WTC11 (cell line): ENCODE data around the gene LRRC61.

ENCODE experiments used
- AFF4 ChIP-seq: sonication (generic); formaldehyde crosslinking; IDR thresholded peaks from 2 replicates; pipeline ENCODE4 v1.8.1; 2023; ENCODE audit warnings: mild to moderate bottlenecking, missing genetic modification reagents, borderline replicate concordance
- ETV6 ChIP-seq: sonication (generic); formaldehyde crosslinking; IDR thresholded peaks from 2 replicates; pipeline ENCODE4 v1.8.1; 2022; ENCODE audit warnings: mild to moderate bottlenecking, missing genetic modification reagents
- HMGA2 ChIP-seq: fragments of 250-450 bp; sonication (Bioruptor Pico); IDR thresholded peaks from 2 replicates; pipeline ENCODE4 v1.4.0; 2021; ENCODE audit warnings: mild to moderate bottlenecking, moderate library complexity
- KAT7 ChIP-seq: sonication (generic); formaldehyde crosslinking; IDR thresholded peaks from 2 replicates; pipeline ENCODE4 v1.8.1; 2023; ENCODE audit warnings: missing genetic modification reagents, mild to moderate bottlenecking, borderline replicate concordance
- MYBL2 ChIP-seq: sonication (generic); formaldehyde crosslinking; IDR thresholded peaks from 2 replicates; pipeline ENCODE4 v1.8.1; 2023; ENCODE audit warnings: mild to moderate bottlenecking, moderate library complexity, missing genetic modification reagents
- NR2C2 ChIP-seq: sonication (generic); formaldehyde crosslinking; IDR thresholded peaks from 2 replicates; pipeline ENCODE4 v1.8.0; 2022; ENCODE audit warnings: mild to moderate bottlenecking, missing genetic modification reagents
- RELA ChIP-seq: sonication (generic); formaldehyde crosslinking; IDR thresholded peaks from 2 replicates; pipeline ENCODE4 v1.8.1; 2022; ENCODE audit warnings: missing genetic modification reagents, mild to moderate bottlenecking, borderline replicate concordance
- TEAD4 ChIP-seq: sonication (generic); formaldehyde crosslinking; IDR thresholded peaks from 2 replicates; pipeline ENCODE4 v1.8.0; 2022; ENCODE audit warnings: mild to moderate bottlenecking, missing genetic modification reagents
- TF ChIP-seq, protein P1 (sequence below): fragments of 200-600 bp; IDR thresholded peaks from 2 replicates; pipeline ENCODE4 v1.8.0; 2022; ENCODE audit warnings: antibody characterized with exemption

- TF ChIP-seq, protein P1, sequence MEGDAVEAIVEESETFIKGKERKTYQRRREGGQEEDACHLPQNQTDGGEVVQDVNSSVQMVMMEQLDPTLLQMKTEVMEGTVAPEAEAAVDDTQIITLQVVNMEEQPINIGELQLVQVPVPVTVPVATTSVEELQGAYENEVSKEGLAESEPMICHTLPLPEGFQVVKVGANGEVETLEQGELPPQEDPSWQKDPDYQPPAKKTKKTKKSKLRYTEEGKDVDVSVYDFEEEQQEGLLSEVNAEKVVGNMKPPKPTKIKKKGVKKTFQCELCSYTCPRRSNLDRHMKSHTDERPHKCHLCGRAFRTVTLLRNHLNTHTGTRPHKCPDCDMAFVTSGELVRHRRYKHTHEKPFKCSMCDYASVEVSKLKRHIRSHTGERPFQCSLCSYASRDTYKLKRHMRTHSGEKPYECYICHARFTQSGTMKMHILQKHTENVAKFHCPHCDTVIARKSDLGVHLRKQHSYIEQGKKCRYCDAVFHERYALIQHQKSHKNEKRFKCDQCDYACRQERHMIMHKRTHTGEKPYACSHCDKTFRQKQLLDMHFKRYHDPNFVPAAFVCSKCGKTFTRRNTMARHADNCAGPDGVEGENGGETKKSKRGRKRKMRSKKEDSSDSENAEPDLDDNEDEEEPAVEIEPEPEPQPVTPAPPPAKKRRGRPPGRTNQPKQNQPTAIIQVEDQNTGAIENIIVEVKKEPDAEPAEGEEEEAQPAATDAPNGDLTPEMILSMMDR = no peak
- TF ChIP-seq HMGA2 (CRISPR knock-in tag) = no peak
- no peak for TF ChIP-seq RELA (CRISPR knock-in tag)
- no peak for TF ChIP-seq AFF4
- no peak; the same call in 1 of the 2 replicates for TF ChIP-seq MYBL2 (CRISPR knock-in tag)
- TF ChIP-seq TEAD4 (CRISPR knock-in tag) = no peak
- TF ChIP-seq NR2C2 (CRISPR knock-in tag) = no peak
- TF ChIP-seq ETV6 = no peak; the same call in 1 of the 2 replicates
- TF ChIP-seq KAT7 (CRISPR knock-in tag) = peak; percentile 63; the same call in 1 of the 2 replicates
Observed at GRCh38 chr7:150379441-150380379, 56.6 kb downstream of the LRRC61 start.
